GM12878 (cell line): ENCODE measurements around the gene MCF2L2. TPM values are rescaled to one million over a fixed set of nuclear protein-coding genes. Genes with fewer than 3 reads are reported as not detected.

Source experiments
- ATAC-seq: fragments of 200-7000 bp; cut with Tn5 transposase; 3 replicates; pipeline ENCODE4 v1.9.1; 2020; ENCODE audit warnings: mild to moderate bottlenecking, moderate library complexity
- BruUV-seq: library from RNA; stranded (reverse); fragments of 400-500 nt; replicated peaks from 2 replicates; lab custom pipeline; 2021; lab: Mats Ljungman, UMichigan
- CTCF ChIA-PET: fragments of 300-600 bp; sonication (Branson Sonifier 250); formaldehyde crosslinking; extraction: SDS; loops from one replicate; lab custom pipeline; 2021; ENCODE audit warnings: inconsistent platforms; lab: Yijun Ruan, JAX
- POLR2A ChIA-PET: fragments of 350-600 bp; formaldehyde crosslinking; extraction: SDS; loops from one replicate; lab custom pipeline; 2021; ENCODE audit warnings: inconsistent platforms; lab: Charles Lee
- RAD21 ChIA-PET: fragments of 300-600 bp; sonication (Branson Sonifier 250); formaldehyde crosslinking; loops from one replicate; lab custom pipeline; 2023; ENCODE audit warnings: antibody characterized with exemption; ENCODE audit not compliant: unreplicated experiment; lab: Charles Lee
- SMC1A ChIA-PET: fragments of 300-600 bp; sonication (Branson Sonifier 250); formaldehyde crosslinking; loops from one replicate; lab custom pipeline; 2023; ENCODE audit not compliant: unreplicated experiment, uncharacterized antibody; lab: Charles Lee
- DNase-seq: peaks from one replicate; pipeline ENCODE4 v3.0.0-alpha.2; 2011; ENCODE audit warnings: low read depth, low spot score
- FAIRE-seq: peaks from 3 replicates; lab custom pipeline; 2011; peaks lifted over from hg19 to GRCh38; lab: Jason Lieb, UNC
- H2AFZ ChIP-seq: 2 replicates; pipeline ENCODE4 v1.6.0; 2011; ENCODE audit warnings: low read depth, low read length, control low read depth; ENCODE audit not compliant: control insufficient read depth
- H3K27ac ChIP-seq: 2 replicates; pipeline ENCODE4 v1.5.1; 2011; ENCODE audit warnings: control low read depth; ENCODE audit not compliant: control insufficient read depth, insufficient read depth
- H3K27me3 ChIP-seq, 2 experiments: replicated peaks in 1 of 2; 2 replicates each; pipeline versions ENCODE4 v1.6.0 to v1.6.1; 2011; ENCODE audit warnings: low read length in 1 of 2; ENCODE audit not compliant: control insufficient read depth in 2 of 2, insufficient read depth in 2 of 2
- H3K36me3 ChIP-seq, 2 experiments: 2 replicates each; pipeline ENCODE4 v1.5.1; 2011; ENCODE audit warnings: low read length in 1 of 2; ENCODE audit not compliant: control insufficient read depth in 2 of 2, insufficient read depth in 2 of 2
- H3K4me1 ChIP-seq: 2 replicates; pipeline ENCODE4 v1.6.1; 2011; ENCODE audit warnings: mild to moderate bottlenecking, low read length, moderate library complexity, mixed read lengths; ENCODE audit not compliant: control insufficient read depth, insufficient read depth
- H3K4me2 ChIP-seq: 2 replicates; pipeline ENCODE4 v1.6.0; 2011; ENCODE audit warnings: control low read depth; ENCODE audit not compliant: control insufficient read depth, insufficient read depth
- H3K4me3 ChIP-seq: fragments of 200-600 bp; sonication (generic); 2 replicates; pipeline ENCODE4 v1.5.1; 2016
- H3K79me2 ChIP-seq: 2 replicates; pipeline ENCODE4 v1.6.0; 2011; ENCODE audit warnings: low read length; ENCODE audit not compliant: control insufficient read depth, insufficient read depth
- H3K9ac ChIP-seq: 2 replicates; pipeline ENCODE4 v1.8.0; 2011; ENCODE audit warnings: low read length, control low read depth, mixed read lengths; ENCODE audit not compliant: control insufficient read depth, insufficient read depth
- H3K9me3 ChIP-seq: replicated peaks from 3 replicates; pipeline ENCODE4 v1.5.1; 2011; ENCODE audit warnings: mild to moderate bottlenecking, low read length; ENCODE audit not compliant: control insufficient read depth, insufficient read depth
- H4K20me1 ChIP-seq: 2 replicates; pipeline ENCODE4 v1.6.0; 2011; ENCODE audit not compliant: control insufficient read depth, insufficient read depth
- BCLAF1 ChIP-seq: fragments of 450-650 bp; IDR thresholded peaks from 2 replicates; pipeline ENCODE4 v1.6.1; 2017; ENCODE audit warnings: antibody characterized with exemption, mild to moderate bottlenecking, moderate library complexity
- BHLHE40 ChIP-seq, 2 experiments: fragments of 450-650 bp in 1 of 2; IDR thresholded peaks; 2 replicates each; pipeline ENCODE4 v1.6.1; 2011 to 2017; ENCODE audit warnings: low read depth in 2 of 2, borderline replicate concordance in 1 of 2, improper control_type of control experiment in 1 of 2, low read length in 1 of 2, mild to moderate bottlenecking in 1 of 2
- BMI1 ChIP-seq: fragments of 450-650 bp; IDR thresholded peaks from 2 replicates; pipeline ENCODE4 v1.6.1; 2016; ENCODE audit warnings: mild to moderate bottlenecking, moderate library complexity, borderline replicate concordance
- E4F1 ChIP-seq: fragments of 450-650 bp; IDR thresholded peaks from 2 replicates; pipeline ENCODE4 v1.6.1; 2018; ENCODE audit warnings: borderline replicate concordance, mild to moderate bottlenecking; ENCODE audit not compliant: partially characterized antibody
- IRF5 ChIP-seq: fragments of 450-650 bp; IDR thresholded peaks from 2 replicates; pipeline ENCODE4 v1.6.1; 2017; ENCODE audit warnings: borderline replicate concordance
- SKIL ChIP-seq: fragments of 450-650 bp; IDR thresholded peaks from 2 replicates; pipeline ENCODE4 v1.6.1; 2017; ENCODE audit warnings: mild to moderate bottlenecking, low read depth, inconsistent platforms; ENCODE audit not compliant: poor library complexity, severe bottlenecking
- TAF1 ChIP-seq: IDR thresholded peaks from 2 replicates; pipeline ENCODE4 v1.6.1; 2011; ENCODE audit warnings: mild to moderate bottlenecking, low read depth, low read length, borderline replicate concordance
- TBL1XR1 ChIP-seq: IDR thresholded peaks from 2 replicates; pipeline ENCODE4 v1.6.1; 2012; ENCODE audit warnings: low read depth, low read length, improper control_type of control experiment
- WGBS: methylation state at CpG from one replicate; pipeline ENCODE4 v1.1.6; 2016; ENCODE audit warnings: low lambda C conversion rate; ENCODE audit not compliant: insufficient replicate concordance, insufficient coverage; ENCODE audit errors: missing lambda C conversion rate; 5-methylcytosine and 5-hydroxymethylcytosine counted together
- in situ Hi-C: fragments of 300-500 bp; cut with MboI; formaldehyde crosslinking; loops from 9 replicates; pipeline ENCODE4 v1.14.3; 2018; ENCODE audit warnings: mixed read lengths
- intact Hi-C: fragments of 100-400 bp; cut with micrococcal nuclease; formaldehyde crosslinking; loops from one replicate; pipeline ENCODE4 v1.14.2; 2022; ENCODE audit not compliant: unreplicated experiment
- polyA plus RNA-seq, 11 experiments: library from polyadenylated mRNA; depleted of rRNA in 4 of 11; unstranded in 6 of 11; stranded (reverse) in 5 of 11; fragments of >200 nt; fragmentation: Nextera tagmentation in 4 of 11; fragmentation: Illumina TruSeq in 1 of 11; extraction: Ambion mirVana in 4 of 11; extraction: Trizol in 1 of 11; gene quantifications; 1 replicate in 1 of 11; 2 replicates in 10 of 11; pipeline versions ENCODE4 v1.2.1 to v1.2.3, GENCODE V29; 2011 to 2016; ENCODE audit warnings: inconsistent platforms in 2 of 11, missing spikeins in 2 of 11, low read depth in 1 of 11
- total RNA-seq, 4 experiments: library from RNA; depleted of rRNA in 3 of 4; stranded (reverse); fragments of >200 nt in 3 of 4; fragmentation: Illumina TruSeq in 1 of 4; extraction: Trizol in 1 of 4; gene quantifications; 2 replicates each; pipeline versions ENCODE4 v1.2.1 to v1.2.3, GENCODE V29; 2013 to 2021

The MCF2L2 gene
- total and polyA plus RNA-seq, 10 of the 15 experiments (the other 5 are each of a cell fraction or from before 2014, with no cell fraction given), result 0.37 to 2.8 (median 1.4) TPM

- H3K36me3 ChIP-seq, result no peaks in the 10 kb centered on the region
- ATAC-seq, result no peak
- SMC1A ChIA-PET, result no interaction called here
- BruUV-seq, result no TSS peak
- POLR2A ChIA-PET, result no interaction called here
- TF ChIP-seq BMI1, result no peak
- no peak for TF ChIP-seq SKIL
- TF ChIP-seq TAF1, result no peak
- no peak for TF ChIP-seq BHLHE40 (IDR thresholded peaks at IDR 0.05; ENCODE audit: borderline replicate concordance in 1 of 2, low read depth in 2 of 2, low read length in 1 of 2)
- no peak for TF ChIP-seq TBL1XR1
- no peak for TF ChIP-seq BCLAF1
- TF ChIP-seq E4F1, result no peak
- TF ChIP-seq IRF5, result no peak
- WGBS, result 33% methylated on average over 9 of the region's 9 CpGs
- H3K4me3 ChIP-seq, result no peak overlapping the region
- no peak overlapping the region for H2AFZ ChIP-seq
- in situ Hi-C loops, result no loop called here
- no peak for FAIRE-seq
- no peak for DNase-seq
- 0 out of 4 replicates have a peak, but pooled peaks cover 0 to 5% of the 10 kb centered on the region in 2 experiments for H3K27me3 ChIP-seq
- RAD21 ChIA-PET, result no interaction called here
- H4K20me1 ChIP-seq, result no peaks in the 10 kb centered on the region
- CTCF ChIA-PET, result no interaction called here
- H3K4me2 ChIP-seq, result no peak overlapping the region
- no peak overlapping the region for H3K27ac ChIP-seq
- H3K9me3 ChIP-seq, result no peaks in the 10 kb centered on the region; the same call in 2 of the 3 replicates
- H3K4me1 ChIP-seq, result no peaks in the 10 kb centered on the region
- no peak overlapping the region for H3K9ac ChIP-seq
- intact Hi-C loops, result no loop called here
- no peaks in the 10 kb centered on the region for H3K79me2 ChIP-seq
Observed at GRCh38 chr3:183210862-183211341, 217.5 kb downstream of the MCF2L2 start.
